ENCODE data around the gene CDC37L1.

- TF ChIP-seq EZH2phosphoT487 (IDR thresholded peaks at IDR 0.05; ENCODE audit: low read depth): no peak
- no peak for TF ChIP-seq CTCF (IDR thresholded peaks at IDR 0.05; ENCODE audit: low read depth, low read length)
Observed at GRCh38 chr9:4684820-4685219, 5.5 kb downstream of the CDC37L1 start.

All from OCI-LY3 (cell line).